Measurements from ENCODE around the gene USP14. TPM values are rescaled to one million over a fixed set of nuclear protein-coding genes. Genes with fewer than 3 reads are reported as not detected.

USP14 gene
- total and polyA plus RNA-seq, 2 experiments from 2014 or later = 82.4 to 83.5 TPM

DNA sequence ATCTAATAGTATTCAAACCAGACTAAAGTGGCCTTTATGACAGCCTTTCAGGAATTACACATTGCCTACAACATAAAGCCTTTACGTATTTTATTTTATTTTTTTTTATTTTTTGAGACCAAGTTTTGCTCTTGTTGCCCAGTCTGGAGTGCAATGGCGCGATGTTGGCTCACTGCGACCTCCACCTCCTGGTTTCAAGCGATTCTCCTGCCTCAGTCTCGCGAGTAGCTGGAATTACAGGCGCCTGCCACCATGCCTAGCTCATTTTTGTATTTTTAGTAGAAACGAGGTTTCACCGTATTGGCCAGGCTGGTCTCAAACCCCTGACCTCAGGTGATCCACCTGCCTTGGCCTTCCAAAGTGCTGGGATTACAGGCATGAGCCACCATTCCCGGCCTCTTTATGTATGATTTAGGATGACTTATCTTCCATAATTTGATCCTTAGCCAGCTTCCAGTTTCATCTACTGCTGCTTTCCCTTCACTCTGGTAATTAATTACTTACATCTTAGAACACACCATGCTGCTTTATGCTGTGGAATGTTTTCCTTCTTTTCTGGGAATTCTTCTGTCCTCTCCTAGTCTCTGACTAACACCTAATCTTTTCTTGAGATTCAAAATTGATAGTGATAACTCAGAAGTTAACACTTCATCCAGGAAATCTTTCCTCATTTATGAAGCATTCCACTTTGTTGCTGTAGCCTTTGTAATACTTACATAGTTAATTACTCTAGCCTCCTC lies 2.6 kb downstream of the USP14 start:
- H3K4me3 Mint-ChIP-seq = peak overlapping the region; percentile 54
- H3K27me3 Mint-ChIP-seq (ENCODE audit: insufficient read depth, low read depth, poor library complexity) = peaks cover 12% of the 10 kb centered on the region
- peaks cover 10% of the 10 kb centered on the region; the same call in 1 of the 2 replicates for H3K4me1 ChIP-seq (ENCODE audit: insufficient read depth)
- peaks cover 36% of the 10 kb centered on the region for H3K36me3 Mint-ChIP-seq (ENCODE audit: low read depth)
- H3K4me3 ChIP-seq = peak overlapping the region; percentile 93; the same call in 1 of the 2 replicates
- H4K20me1 ChIP-seq (replicated peaks; ENCODE audit: insufficient read depth) = peaks cover 28% of the 10 kb centered on the region
- DNase-seq (ENCODE audit: low spot score) (no peak), ATAC-seq (no peak)
- peaks cover 13% of the 10 kb centered on the region for H3K27me3 ChIP-seq (ENCODE audit: insufficient read depth)
- H3K27ac Mint-ChIP-seq = no peak overlapping the region; the same call in 1 of the 2 replicates
- H3F3A ChIP-seq (replicated peaks; ENCODE audit: low read depth) = no peaks in the 10 kb centered on the region
- H2AFZ ChIP-seq = no peak overlapping the region
- H3K9me2 ChIP-seq (ENCODE audit: insufficient read depth) = peaks cover 4% of the 10 kb centered on the region; the same call in 1 of the 2 replicates
- H3K79me2 ChIP-seq (replicated peaks; ENCODE audit: insufficient read depth) = peaks cover 73% of the 10 kb centered on the region
- TF ChIP-seq, protein P1, sequence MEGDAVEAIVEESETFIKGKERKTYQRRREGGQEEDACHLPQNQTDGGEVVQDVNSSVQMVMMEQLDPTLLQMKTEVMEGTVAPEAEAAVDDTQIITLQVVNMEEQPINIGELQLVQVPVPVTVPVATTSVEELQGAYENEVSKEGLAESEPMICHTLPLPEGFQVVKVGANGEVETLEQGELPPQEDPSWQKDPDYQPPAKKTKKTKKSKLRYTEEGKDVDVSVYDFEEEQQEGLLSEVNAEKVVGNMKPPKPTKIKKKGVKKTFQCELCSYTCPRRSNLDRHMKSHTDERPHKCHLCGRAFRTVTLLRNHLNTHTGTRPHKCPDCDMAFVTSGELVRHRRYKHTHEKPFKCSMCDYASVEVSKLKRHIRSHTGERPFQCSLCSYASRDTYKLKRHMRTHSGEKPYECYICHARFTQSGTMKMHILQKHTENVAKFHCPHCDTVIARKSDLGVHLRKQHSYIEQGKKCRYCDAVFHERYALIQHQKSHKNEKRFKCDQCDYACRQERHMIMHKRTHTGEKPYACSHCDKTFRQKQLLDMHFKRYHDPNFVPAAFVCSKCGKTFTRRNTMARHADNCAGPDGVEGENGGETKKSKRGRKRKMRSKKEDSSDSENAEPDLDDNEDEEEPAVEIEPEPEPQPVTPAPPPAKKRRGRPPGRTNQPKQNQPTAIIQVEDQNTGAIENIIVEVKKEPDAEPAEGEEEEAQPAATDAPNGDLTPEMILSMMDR (conservative IDR thresholded peaks at IDR 0.05; ENCODE audit: low read depth in 2 of 2) = no peak
- TF ChIP-seq ZNF114 (CRISPR knock-in tag; IDR thresholded peaks at IDR 0.05) = no peak
- TF ChIP-seq ZNF331 (CRISPR knock-in tag; IDR thresholded peaks at IDR 0.05; ENCODE audit: low read depth) = no peak
- TF ChIP-seq NANOG (IDR thresholded peaks at IDR 0.05; ENCODE audit: borderline replicate concordance) = no peak
- TF ChIP-seq, protein P2, sequence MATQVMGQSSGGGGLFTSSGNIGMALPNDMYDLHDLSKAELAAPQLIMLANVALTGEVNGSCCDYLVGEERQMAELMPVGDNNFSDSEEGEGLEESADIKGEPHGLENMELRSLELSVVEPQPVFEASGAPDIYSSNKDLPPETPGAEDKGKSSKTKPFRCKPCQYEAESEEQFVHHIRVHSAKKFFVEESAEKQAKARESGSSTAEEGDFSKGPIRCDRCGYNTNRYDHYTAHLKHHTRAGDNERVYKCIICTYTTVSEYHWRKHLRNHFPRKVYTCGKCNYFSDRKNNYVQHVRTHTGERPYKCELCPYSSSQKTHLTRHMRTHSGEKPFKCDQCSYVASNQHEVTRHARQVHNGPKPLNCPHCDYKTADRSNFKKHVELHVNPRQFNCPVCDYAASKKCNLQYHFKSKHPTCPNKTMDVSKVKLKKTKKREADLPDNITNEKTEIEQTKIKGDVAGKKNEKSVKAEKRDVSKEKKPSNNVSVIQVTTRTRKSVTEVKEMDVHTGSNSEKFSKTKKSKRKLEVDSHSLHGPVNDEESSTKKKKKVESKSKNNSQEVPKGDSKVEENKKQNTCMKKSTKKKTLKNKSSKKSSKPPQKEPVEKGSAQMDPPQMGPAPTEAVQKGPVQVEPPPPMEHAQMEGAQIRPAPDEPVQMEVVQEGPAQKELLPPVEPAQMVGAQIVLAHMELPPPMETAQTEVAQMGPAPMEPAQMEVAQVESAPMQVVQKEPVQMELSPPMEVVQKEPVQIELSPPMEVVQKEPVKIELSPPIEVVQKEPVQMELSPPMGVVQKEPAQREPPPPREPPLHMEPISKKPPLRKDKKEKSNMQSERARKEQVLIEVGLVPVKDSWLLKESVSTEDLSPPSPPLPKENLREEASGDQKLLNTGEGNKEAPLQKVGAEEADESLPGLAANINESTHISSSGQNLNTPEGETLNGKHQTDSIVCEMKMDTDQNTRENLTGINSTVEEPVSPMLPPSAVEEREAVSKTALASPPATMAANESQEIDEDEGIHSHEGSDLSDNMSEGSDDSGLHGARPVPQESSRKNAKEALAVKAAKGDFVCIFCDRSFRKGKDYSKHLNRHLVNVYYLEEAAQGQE (IDR thresholded peaks at IDR 0.05; ENCODE audit: unreplicated experiment) = no peak
- TF ChIP-seq POLR2AphosphoS5 (IDR thresholded peaks at IDR 0.05; ENCODE audit: low read depth) = no peak
- TF ChIP-seq CREB1 (CRISPR knock-in tag; IDR thresholded peaks at IDR 0.05; ENCODE audit: low read depth) = no peak
- TF ChIP-seq, protein P3, sequence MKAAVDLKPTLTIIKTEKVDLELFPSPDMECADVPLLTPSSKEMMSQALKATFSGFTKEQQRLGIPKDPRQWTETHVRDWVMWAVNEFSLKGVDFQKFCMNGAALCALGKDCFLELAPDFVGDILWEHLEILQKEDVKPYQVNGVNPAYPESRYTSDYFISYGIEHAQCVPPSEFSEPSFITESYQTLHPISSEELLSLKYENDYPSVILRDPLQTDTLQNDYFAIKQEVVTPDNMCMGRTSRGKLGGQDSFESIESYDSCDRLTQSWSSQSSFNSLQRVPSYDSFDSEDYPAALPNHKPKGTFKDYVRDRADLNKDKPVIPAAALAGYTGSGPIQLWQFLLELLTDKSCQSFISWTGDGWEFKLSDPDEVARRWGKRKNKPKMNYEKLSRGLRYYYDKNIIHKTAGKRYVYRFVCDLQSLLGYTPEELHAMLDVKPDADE (IDR thresholded peaks at IDR 0.05) = no peak
- no peak for TF ChIP-seq STAT1 (IDR thresholded peaks at IDR 0.05; ENCODE audit: unreplicated experiment)
- no peak for TF ChIP-seq JUNB (IDR thresholded peaks at IDR 0.05; ENCODE audit: unreplicated experiment)
- TF ChIP-seq, protein P4, sequence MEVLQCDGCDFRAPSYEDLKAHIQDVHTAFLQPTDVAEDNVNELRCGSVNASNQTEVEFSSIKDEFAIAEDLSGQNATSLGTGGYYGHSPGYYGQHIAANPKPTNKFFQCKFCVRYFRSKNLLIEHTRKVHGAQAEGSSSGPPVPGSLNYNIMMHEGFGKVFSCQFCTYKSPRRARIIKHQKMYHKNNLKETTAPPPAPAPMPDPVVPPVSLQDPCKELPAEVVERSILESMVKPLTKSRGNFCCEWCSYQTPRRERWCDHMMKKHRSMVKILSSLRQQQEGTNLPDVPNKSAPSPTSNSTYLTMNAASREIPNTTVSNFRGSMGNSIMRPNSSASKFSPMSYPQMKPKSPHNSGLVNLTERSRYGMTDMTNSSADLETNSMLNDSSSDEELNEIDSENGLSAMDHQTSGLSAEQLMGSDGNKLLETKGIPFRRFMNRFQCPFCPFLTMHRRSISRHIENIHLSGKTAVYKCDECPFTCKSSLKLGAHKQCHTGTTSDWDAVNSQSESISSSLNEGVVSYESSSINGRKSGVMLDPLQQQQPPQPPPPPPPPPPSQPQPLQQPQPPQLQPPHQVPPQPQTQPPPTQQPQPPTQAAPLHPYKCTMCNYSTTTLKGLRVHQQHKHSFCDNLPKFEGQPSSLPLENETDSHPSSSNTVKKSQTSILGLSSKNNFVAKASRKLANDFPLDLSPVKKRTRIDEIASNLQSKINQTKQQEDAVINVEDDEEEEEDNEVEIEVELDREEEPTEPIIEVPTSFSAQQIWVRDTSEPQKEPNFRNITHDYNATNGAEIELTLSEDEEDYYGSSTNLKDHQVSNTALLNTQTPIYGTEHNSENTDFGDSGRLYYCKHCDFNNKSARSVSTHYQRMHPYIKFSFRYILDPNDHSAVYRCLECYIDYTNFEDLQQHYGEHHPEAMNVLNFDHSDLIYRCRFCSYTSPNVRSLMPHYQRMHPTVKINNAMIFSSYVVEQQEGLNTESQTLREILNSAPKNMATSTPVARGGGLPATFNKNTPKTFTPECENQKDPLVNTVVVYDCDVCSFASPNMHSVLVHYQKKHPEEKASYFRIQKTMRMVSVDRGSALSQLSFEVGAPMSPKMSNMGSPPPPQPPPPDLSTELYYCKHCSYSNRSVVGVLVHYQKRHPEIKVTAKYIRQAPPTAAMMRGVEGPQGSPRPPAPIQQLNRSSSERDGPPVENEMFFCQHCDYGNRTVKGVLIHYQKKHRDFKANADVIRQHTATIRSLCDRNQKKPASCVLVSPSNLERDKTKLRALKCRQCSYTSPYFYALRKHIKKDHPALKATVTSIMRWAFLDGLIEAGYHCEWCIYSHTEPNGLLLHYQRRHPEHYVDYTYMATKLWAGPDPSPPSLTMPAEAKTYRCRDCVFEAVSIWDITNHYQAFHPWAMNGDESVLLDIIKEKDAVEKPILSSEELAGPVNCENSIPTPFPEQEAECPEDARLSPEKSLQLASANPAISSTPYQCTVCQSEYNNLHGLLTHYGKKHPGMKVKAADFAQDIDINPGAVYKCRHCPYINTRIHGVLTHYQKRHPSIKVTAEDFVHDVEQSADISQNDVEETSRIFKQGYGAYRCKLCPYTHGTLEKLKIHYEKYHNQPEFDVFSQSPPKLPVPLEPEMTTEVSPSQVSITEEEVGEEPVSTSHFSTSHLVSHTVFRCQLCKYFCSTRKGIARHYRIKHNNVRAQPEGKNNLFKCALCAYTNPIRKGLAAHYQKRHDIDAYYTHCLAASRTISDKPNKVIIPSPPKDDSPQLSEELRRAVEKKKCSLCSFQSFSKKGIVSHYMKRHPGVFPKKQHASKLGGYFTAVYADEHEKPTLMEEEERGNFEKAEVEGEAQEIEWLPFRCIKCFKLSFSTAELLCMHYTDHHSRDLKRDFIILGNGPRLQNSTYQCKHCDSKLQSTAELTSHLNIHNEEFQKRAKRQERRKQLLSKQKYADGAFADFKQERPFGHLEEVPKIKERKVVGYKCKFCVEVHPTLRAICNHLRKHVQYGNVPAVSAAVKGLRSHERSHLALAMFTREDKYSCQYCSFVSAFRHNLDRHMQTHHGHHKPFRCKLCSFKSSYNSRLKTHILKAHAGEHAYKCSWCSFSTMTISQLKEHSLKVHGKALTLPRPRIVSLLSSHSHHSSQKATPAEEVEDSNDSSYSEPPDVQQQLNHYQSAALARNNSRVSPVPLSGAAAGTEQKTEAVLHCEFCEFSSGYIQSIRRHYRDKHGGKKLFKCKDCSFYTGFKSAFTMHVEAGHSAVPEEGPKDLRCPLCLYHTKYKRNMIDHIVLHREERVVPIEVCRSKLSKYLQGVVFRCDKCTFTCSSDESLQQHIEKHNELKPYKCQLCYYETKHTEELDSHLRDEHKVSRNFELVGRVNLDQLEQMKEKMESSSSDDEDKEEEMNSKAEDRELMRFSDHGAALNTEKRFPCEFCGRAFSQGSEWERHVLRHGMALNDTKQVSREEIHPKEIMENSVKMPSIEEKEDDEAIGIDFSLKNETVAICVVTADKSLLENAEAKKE (CRISPR knock-in tag; IDR thresholded peaks at IDR 0.05) = no peak
- peaks cover 3% of the 10 kb centered on the region; the same call in 1 of the 3 replicates for H3K9me3 Mint-ChIP-seq
- peaks cover 12% of the 10 kb centered on the region; the same call in 2 of the 3 replicates for H3K4me1 Mint-ChIP-seq
- H3K4me2 ChIP-seq = 0 out of 2 replicates have a peak overlapping the region, but pooled peaks have one; percentile 94
- peaks cover 28% of the 10 kb centered on the region for H3K36me3 ChIP-seq (ENCODE audit: insufficient read depth)
- H3K27ac ChIP-seq (ENCODE audit: low read depth) = no peak overlapping the region

Data from GM23338 (cell line).